K562 (cell line): ENCODE measurements around the gene RAMP2. TPM values are rescaled to one million over a fixed set of nuclear protein-coding genes. Genes with fewer than 3 reads are reported as not detected.

Source experiments
- CEBPZ ChIP-seq: fragments of 150-350 bp; IDR thresholded peaks from 2 replicates; pipeline ENCODE4 v1.6.1; 2014; ENCODE audit warnings: low read depth, mild to moderate bottlenecking, low read length, borderline replicate concordance
- KDM1A ChIP-seq, 2 experiments: fragments of 450-650 bp; IDR thresholded peaks; 2 replicates each; pipeline ENCODE4 v1.6.1; 2016; ENCODE audit warnings: mild to moderate bottlenecking in 2 of 2
- MCM3 ChIP-seq: fragments of 450-650 bp; IDR thresholded peaks from 2 replicates; pipeline ENCODE4 v1.6.1; 2016
- MXI1 ChIP-seq: IDR thresholded peaks from 2 replicates; pipeline ENCODE4 v1.6.1; 2011; ENCODE audit warnings: low read depth, mild to moderate bottlenecking, improper control_type of control experiment, low read length
- MYBL2 ChIP-seq, 2 experiments: fragments of 450-650 bp in 1 of 2; sonication (generic) in 1 of 2; formaldehyde crosslinking in 1 of 2; IDR thresholded peaks; 2 replicates each; pipeline versions ENCODE4 v1.6.1 to v1.8.1; 2017 to 2022; ENCODE audit warnings: borderline replicate concordance in 1 of 2, inconsistent platforms in 1 of 2, low read depth in 1 of 2, mild to moderate bottlenecking in 1 of 2, missing genetic modification reagents in 1 of 2, moderate library complexity in 1 of 2
- NFRKB ChIP-seq: fragments of 450-650 bp; IDR thresholded peaks from 2 replicates; pipeline ENCODE4 v1.6.1; 2016; ENCODE audit warnings: low read depth
- NFYB ChIP-seq: IDR thresholded peaks from 2 replicates; pipeline ENCODE4 v1.6.1; 2011; ENCODE audit warnings: mild to moderate bottlenecking, moderate library complexity; ENCODE audit not compliant: insufficient read length; ENCODE audit errors: extremely low read depth
- RCOR1 ChIP-seq, 2 experiments: IDR thresholded peaks; 2 replicates each; pipeline ENCODE4 v1.6.1; 2012; ENCODE audit warnings: low read depth in 2 of 2, low read length in 2 of 2, borderline replicate concordance in 1 of 2, improper control_type of control experiment in 1 of 2
- RREB1 ChIP-seq: fragments of 250-450 bp; sonication (Bioruptor Pico); IDR thresholded peaks from 2 replicates; pipeline ENCODE4 v1.4.0; 2020
- SRSF3 ChIP-seq: fragments of 200-400 bp; formaldehyde crosslinking; IDR thresholded peaks from 2 replicates; pipeline ENCODE4 v1.6.1; 2016; ENCODE audit warnings: mild to moderate bottlenecking, low read length, moderate library complexity; ENCODE audit not compliant: insufficient read depth
- TEAD1 ChIP-seq, 2 experiments: fragments of 450-650 bp in 1 of 2; sonication (generic) in 1 of 2; formaldehyde crosslinking; IDR thresholded peaks; 2 replicates each; pipeline versions ENCODE4 v1.4.0 to v1.8.0; 2020 to 2022; ENCODE audit warnings: mild to moderate bottlenecking in 2 of 2, missing genetic modification reagents in 1 of 2
- TFAM ChIP-seq: fragments of 250-450 bp; sonication (Bioruptor Pico); conservative IDR thresholded peaks from 2 replicates; pipeline ENCODE4 v1.5.0; 2021; ENCODE audit warnings: mild to moderate bottlenecking, moderate library complexity
- TOE1 ChIP-seq, 2 experiments: fragments of 450-650 bp in 1 of 2; sonication (generic) in 1 of 2; formaldehyde crosslinking in 1 of 2; IDR thresholded peaks; 2 replicates each; pipeline versions ENCODE4 v1.7.1 to v1.8.0; 2016 to 2022; ENCODE audit warnings: borderline replicate concordance in 2 of 2, mild to moderate bottlenecking in 2 of 2, antibody characterized with exemption in 1 of 2, inconsistent platforms in 1 of 2, low read depth in 1 of 2, missing genetic modification reagents in 1 of 2, moderate library complexity in 1 of 2
- USF1 ChIP-seq: sonication (generic); formaldehyde crosslinking; IDR thresholded peaks from 2 replicates; pipeline ENCODE4 v1.9.0; 2022; ENCODE audit warnings: mild to moderate bottlenecking, missing genetic modification reagents
- YBX1 ChIP-seq: fragments of 450-650 bp; IDR thresholded peaks from 2 replicates; pipeline ENCODE4 v1.7.1; 2016; ENCODE audit warnings: mild to moderate bottlenecking
- ZFP36 ChIP-seq: fragments of 150-350 bp; IDR thresholded peaks from 2 replicates; pipeline ENCODE4 v1.6.1; 2018; ENCODE audit warnings: low read length, low read depth; ENCODE audit not compliant: partially characterized antibody
- ZSCAN29 ChIP-seq: fragments of 450-650 bp; IDR thresholded peaks from 2 replicates; pipeline ENCODE4 v1.6.1; 2017
- polyA plus RNA-seq, 8 experiments: library from polyadenylated mRNA; depleted of rRNA in 4 of 8; stranded (reverse) in 5 of 8; unstranded in 3 of 8; fragments of >200 nt; fragmentation: Nextera tagmentation in 2 of 8; fragmentation: Illumina TruSeq in 1 of 8; extraction: Ambion mirVana in 2 of 8; extraction: Trizol in 1 of 8; gene quantifications; 2 replicates each; pipeline versions ENCODE4 v1.2.1 to v1.2.3, GENCODE V29; 2011 to 2014; ENCODE audit warnings: inconsistent platforms in 1 of 8, missing spikeins in 1 of 8
- total RNA-seq, 7 experiments: library from RNA; depleted of rRNA in 6 of 7; stranded (reverse); fragments of >200 nt in 6 of 7; fragmentation: Illumina TruSeq in 2 of 7; extraction: Trizol in 2 of 7; gene quantifications; 2 replicates each; pipeline versions ENCODE4 v1.2.1 to v1.2.3, GENCODE V29; 2011 to 2021; ENCODE audit warnings: low replicate concordance in 1 of 7

RAMP2 gene
- total and polyA plus RNA-seq, 9 of the 15 experiments (the other 6 are each of a cell fraction or from before 2014, with no cell fraction given) = not detected

GRCh38 chr17:42773290-42774035 is 12.4 kb downstream of the RAMP2 start, which contains the start of gene VPS25 (continued):
- TF ChIP-seq MXI1 (no peak), TFAM (CRISPR knock-in tag) (no peak), YBX1 (no peak), TOE1 (IDR thresholded peaks at IDR 0.05; ENCODE audit: borderline replicate concordance) (peak; percentile 52; the same call in 1 of the 2 replicates), TOE1 (CRISPR knock-in tag; IDR thresholded peaks at IDR 0.05; ENCODE audit: borderline replicate concordance, low read depth) (no peak), NFRKB (peak; percentile 50; the same call in 1 of the 2 replicates), CEBPZ (no peak), RREB1 (CRISPR knock-in tag) (0 out of 2 replicates have a peak, but pooled peaks have one; percentile 59), RCOR1 (IDR thresholded peaks at IDR 0.05; ENCODE audit: borderline replicate concordance in 1 of 2, low read depth in 2 of 2, low read length in 2 of 2) (peak in 1 of 2 experiments; percentile 78; a peak in 2 of 4 replicates), ZSCAN29 (no peak), NFYB (no peak), ZFP36 (no peak), USF1 (CRISPR knock-in tag) (no peak), MCM3 (no peak), MYBL2 (IDR thresholded peaks at IDR 0.05; ENCODE audit: low read depth) (no peak), MYBL2 (CRISPR knock-in tag; IDR thresholded peaks at IDR 0.05; ENCODE audit: borderline replicate concordance) (no peak), KDM1A (IDR thresholded peaks at IDR 0.05) (no peak), TEAD1 (CRISPR knock-in tag; IDR thresholded peaks at IDR 0.05) (peak in 1 of 2 experiments; percentile 52; a peak in 1 of 4 replicates), SRSF3 (no peak)
